Activated naive CD4-positive, alpha-beta T cell treated with anti-CD3 and anti-CD28 coated beads, Interleukin-2, amount 10 ng/mL, durations not matched to agents 7 days and 5 days (primary cell): ENCODE results near the gene MRPS7.
"Not testable (repeated sequence)": the region's sequence is repeated elsewhere in the genome, so short reads cannot be mapped to it uniquely, and the experiment has no call there.

ENCODE experiments used
- CTCF ChIA-PET: fragments of 350-600 bp; sonication (Branson Sonifier 250); formaldehyde crosslinking; loops from one replicate; lab custom pipeline; 2021; ENCODE audit warnings: antibody characterized with exemption; lab: Charles Lee
- DNase-seq: peaks from one replicate; pipeline ENCODE4 v3.0.0-alpha.2; 2020
- H3K27ac Mint-ChIP-seq: one replicate; pipeline ENCODE4 v1.8.0; 2021; ENCODE audit warnings: mild to moderate bottlenecking, moderate library complexity, mixed read lengths
- H3K27me3 Mint-ChIP-seq: one replicate; pipeline ENCODE4 v1.8.0; 2021; ENCODE audit warnings: mild to moderate bottlenecking, mixed read lengths
- H3K36me3 Mint-ChIP-seq: one replicate; pipeline ENCODE4 v1.8.0; 2021; ENCODE audit warnings: mixed read lengths
- H3K4me1 Mint-ChIP-seq: one replicate; pipeline ENCODE4 v1.8.0; 2021; ENCODE audit warnings: mixed read lengths
- H3K4me3 Mint-ChIP-seq: one replicate; pipeline ENCODE4 v1.8.0; 2021; ENCODE audit warnings: mild to moderate bottlenecking, moderate library complexity, mixed read lengths
- H3K9me3 Mint-ChIP-seq: one replicate; pipeline ENCODE4 v1.8.0; 2021; ENCODE audit warnings: mixed read lengths

MRPS7 gene

GRCh38 chr17:75270218-75270965 lies 8.7 kb downstream of the MRPS7 start:
- Mint-ChIP-seq H3K4me1 (peaks cover 42% of the 10 kb centered on the region), H3K36me3 (peaks cover 19% of the 10 kb centered on the region), H3K27me3 (no peaks in the 10 kb centered on the region), H3K4me3 (peak overlapping the region; percentile 83), H3K27ac (peak overlapping the region; percentile 86), H3K9me3 (no peaks in the 10 kb centered on the region)
- CTCF ChIA-PET: interaction anchor here (0.7 to 2.3 kb wide), 27 partner anchors 8 to 156 kb away, joined by 3 to 22 read pairs (median 5); partner anchors contain the start of genes GGA3, GRB2, MRPS7 and NUP85
- peak; percentile 65 for DNase-seq

GRCh38 chr17:75270966-75271232 lies 9.2 kb downstream of the MRPS7 start, which contains the start of gene MIF4GD:
Gene MIF4GD (minus strand): TSS chr17:75271231. CDS start chr17:75270195, 1,036 bp downstream.
- CTCF ChIA-PET: interaction anchor here (0.7 to 2.3 kb wide), 26 partner anchors 9 to 156 kb away, joined by 3 to 22 read pairs (median 4); partner anchors contain the start of genes GGA3, GRB2, MRPS7 and NUP85
- no peaks in the 10 kb centered on the region for H3K9me3 Mint-ChIP-seq
- H3K36me3 Mint-ChIP-seq: peaks cover 21% of the 10 kb centered on the region
- H3K4me3 Mint-ChIP-seq: peak within 1 kb of the TSS; percentile 83
- H3K27me3 Mint-ChIP-seq: no peaks in the 10 kb centered on the region
- peaks cover 42% of the 10 kb centered on the region for H3K4me1 Mint-ChIP-seq
- H3K27ac Mint-ChIP-seq: peak within 1 kb of the TSS; percentile 86
- no peak for DNase-seq

GRCh38 chr17:75271233-75271954 lies 9.7 kb downstream of the MRPS7 start:
- CTCF ChIA-PET: interaction anchor here (0.7 to 2.3 kb wide), 28 partner anchors 9 to 157 kb away, joined by 3 to 22 read pairs (median 5); partner anchors contain the start of genes GGA3, GRB2, MRPS7 and NUP85

GRCh38 chr17:75271955-75272847 lies 10.5 kb downstream of the MRPS7 start:
- Mint-ChIP-seq H3K4me3 (peak overlapping the region; percentile 79), H3K27me3 (no peaks in the 10 kb centered on the region), H3K4me1 (peaks cover 42% of the 10 kb centered on the region), H3K27ac (peak overlapping the region; percentile 71), H3K36me3 (peaks cover 17% of the 10 kb centered on the region), H3K9me3 (no peaks in the 10 kb centered on the region)
- DNase-seq: no peak
- CTCF ChIA-PET: interaction anchor here (1.2 to 2.1 kb wide), 9 partner anchors 8 to 134 kb away, joined by 3 to 15 read pairs (median 4); partner anchors contain the start of genes GRB2 and SLC25A19

More at GRCh38 chr17:75271233-75271954, 9.7 kb downstream of the MRPS7 start:
- H3K4me3 Mint-ChIP-seq: peak overlapping the region; percentile 79
- H3K4me1 Mint-ChIP-seq: peaks cover 42% of the 10 kb centered on the region
- DNase-seq: peak; percentile 89
- peak overlapping the region; percentile 71 for H3K27ac Mint-ChIP-seq
- H3K9me3 Mint-ChIP-seq: no peaks in the 10 kb centered on the region
- H3K36me3 Mint-ChIP-seq: peaks cover 21% of the 10 kb centered on the region
- no peaks in the 10 kb centered on the region for H3K27me3 Mint-ChIP-seq

- H3K4me3 Mint-ChIP-seq: peak overlapping the region; percentile 79
- H3K4me1 Mint-ChIP-seq: peaks cover 41% of the 10 kb centered on the region
- no peak for DNase-seq
- no peaks in the 10 kb centered on the region for H3K9me3 Mint-ChIP-seq
- CTCF ChIA-PET: interaction anchor here (1.2 to 1.3 kb wide), 3 partner anchors 10 to 16 kb away, joined by 3 to 6 read pairs (median 3); partner anchors contain the start of gene SLC25A19
- peaks cover 17% of the 10 kb centered on the region for H3K36me3 Mint-ChIP-seq
- H3K27ac Mint-ChIP-seq: peak overlapping the region; percentile 71
- H3K27me3 Mint-ChIP-seq: no peaks in the 10 kb centered on the region
Measured at GRCh38 chr17:75272848-75273184, 11.1 kb downstream of the MRPS7 start.

GRCh38 chr17:75273977-75274708 lies 12.5 kb downstream of the MRPS7 start:
- Mint-ChIP-seq H3K36me3 (peaks cover 16% of the 10 kb centered on the region), H3K9me3 (no peaks in the 10 kb centered on the region), H3K27me3 (no peaks in the 10 kb centered on the region), H3K4me1 (peaks cover 34% of the 10 kb centered on the region), H3K4me3 (peak overlapping the region; percentile 5), H3K27ac (peak overlapping the region; percentile 71)
- CTCF ChIA-PET: interaction anchor here (0.8 to 1.7 kb wide), 2 partner anchors 11 to 33 kb away, joined by 3 to 4 read pairs; no protein-coding TSS in a partner anchor
- no peak for DNase-seq

GRCh38 chr17:75277664-75278071 lies 16.0 kb downstream of the MRPS7 start:
- no peak for DNase-seq
- CTCF ChIA-PET: no interaction called here
- Mint-ChIP-seq H3K36me3 (peaks cover 21% of the 10 kb centered on the region), H3K27ac (no peak overlapping the region), H3K27me3 (no peaks in the 10 kb centered on the region), H3K4me3 (no peak overlapping the region), H3K4me1 (peaks cover 16% of the 10 kb centered on the region), H3K9me3 (no peaks in the 10 kb centered on the region)

GRCh38 chr17:75280189-75280588 lies 18.5 kb downstream of the MRPS7 start:
- not testable (repeated sequence) for H3K27ac Mint-ChIP-seq, H3K27me3 Mint-ChIP-seq, DNase-seq, H3K4me1 Mint-ChIP-seq, H3K4me3 Mint-ChIP-seq, H3K9me3 Mint-ChIP-seq
- CTCF ChIA-PET: interaction anchor here (0.9 kb wide), 1 partner anchor 8 kb away, joined by 5 read pairs; no protein-coding TSS in a partner anchor
- H3K36me3 Mint-ChIP-seq: peaks cover 22% of the 10 kb centered on the region

- Mint-ChIP-seq H3K27me3 (peaks cover 5% of the 10 kb centered on the region), H3K27ac (no peak overlapping the region), H3K9me3 (no peaks in the 10 kb centered on the region), H3K4me1 (peaks cover 20% of the 10 kb centered on the region), H3K36me3 (peaks cover 34% of the 10 kb centered on the region), H3K4me3 (no peak overlapping the region)
- no peak for DNase-seq
- CTCF ChIA-PET: interaction anchor here (1.0 kb wide), 1 partner anchor 11 kb away, joined by 3 read pairs; no protein-coding TSS in a partner anchor
Measured at GRCh38 chr17:75285123-75285522, 23.4 kb downstream of the MRPS7 start.

GRCh38 chr17:75287221-75287620 lies 25.5 kb downstream of the MRPS7 start:
- CTCF ChIA-PET: no interaction called here
- Mint-ChIP-seq H3K4me1 (peaks cover 25% of the 10 kb centered on the region), H3K9me3 (no peaks in the 10 kb centered on the region), H3K27ac (no peak overlapping the region), H3K27me3 (peaks cover 5% of the 10 kb centered on the region), H3K36me3 (peaks cover 26% of the 10 kb centered on the region), H3K4me3 (peak overlapping the region; percentile 99)
- DNase-seq: no peak

- peaks cover 5% of the 10 kb centered on the region for H3K27me3 Mint-ChIP-seq
- CTCF ChIA-PET: interaction anchor here (1.3 to 2.6 kb wide), 4 partner anchors 9 to 119 kb away, joined by 4 to 22 read pairs (median 5); partner anchors contain the start of gene MIF4GD
- H3K9me3 Mint-ChIP-seq: no peaks in the 10 kb centered on the region
- peak overlapping the region; percentile 99 for H3K4me3 Mint-ChIP-seq
- H3K36me3 Mint-ChIP-seq: peaks cover 24% of the 10 kb centered on the region
- H3K4me1 Mint-ChIP-seq: peaks cover 25% of the 10 kb centered on the region
- DNase-seq: no peak
- peak overlapping the region; percentile 100 for H3K27ac Mint-ChIP-seq
Measured at GRCh38 chr17:75288359-75288758, 26.7 kb downstream of the MRPS7 start.

- CTCF ChIA-PET: interaction anchor here (0.8 to 2.6 kb wide), 12 partner anchors 9 to 123 kb away, joined by 3 to 22 read pairs (median 4); partner anchors contain the start of gene MIF4GD
- DNase-seq: no peak
Measured at GRCh38 chr17:75288770-75289114, 27.1 kb downstream of the MRPS7 start.

More at GRCh38 chr17:75288770-75289114, 27.1 kb downstream of the MRPS7 start:
- H3K27me3 Mint-ChIP-seq: peaks cover 5% of the 10 kb centered on the region
- peak overlapping the region; percentile 100 for H3K27ac Mint-ChIP-seq
- peaks cover 25% of the 10 kb centered on the region for H3K4me1 Mint-ChIP-seq
- no peaks in the 10 kb centered on the region for H3K9me3 Mint-ChIP-seq
- peak overlapping the region; percentile 99 for H3K4me3 Mint-ChIP-seq
- H3K36me3 Mint-ChIP-seq: peaks cover 20% of the 10 kb centered on the region
